Measurements from ENCODE around the gene PTTG2. TPM values are rescaled to one million over a fixed set of nuclear protein-coding genes. Genes with fewer than 3 reads are reported as not detected.

PTTG2 gene
- total RNA-seq, 1 experiment from 2014 or later, result not detected

DNA sequence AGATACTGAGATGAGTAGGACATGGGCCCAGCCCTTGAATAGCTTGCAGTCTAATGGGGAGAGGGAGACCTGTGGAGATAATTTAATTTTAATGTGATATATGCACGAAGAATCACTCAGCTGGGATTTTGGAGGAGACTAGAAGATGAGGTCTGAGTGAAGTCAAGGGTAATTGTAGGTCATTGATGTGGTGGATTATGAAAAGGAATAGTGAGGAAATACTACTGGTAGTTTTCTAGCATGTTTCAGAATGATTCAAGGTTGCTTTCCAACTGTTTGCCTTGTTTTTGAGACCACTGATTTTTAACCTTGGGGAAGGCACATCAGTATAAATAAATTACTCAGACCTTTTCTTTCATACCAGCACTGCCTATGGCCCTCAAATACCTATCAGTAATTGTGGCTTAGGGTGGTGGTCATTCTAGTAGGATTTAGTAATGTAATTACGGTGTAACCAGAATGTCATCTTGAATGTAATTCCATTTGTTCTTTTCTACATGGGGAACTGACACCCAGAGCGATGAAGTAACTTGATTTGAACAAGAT, 25.6 kb downstream of the PTTG2 start:
- DNase-seq (ENCODE audit: low spot score), result no peak

DNA sequence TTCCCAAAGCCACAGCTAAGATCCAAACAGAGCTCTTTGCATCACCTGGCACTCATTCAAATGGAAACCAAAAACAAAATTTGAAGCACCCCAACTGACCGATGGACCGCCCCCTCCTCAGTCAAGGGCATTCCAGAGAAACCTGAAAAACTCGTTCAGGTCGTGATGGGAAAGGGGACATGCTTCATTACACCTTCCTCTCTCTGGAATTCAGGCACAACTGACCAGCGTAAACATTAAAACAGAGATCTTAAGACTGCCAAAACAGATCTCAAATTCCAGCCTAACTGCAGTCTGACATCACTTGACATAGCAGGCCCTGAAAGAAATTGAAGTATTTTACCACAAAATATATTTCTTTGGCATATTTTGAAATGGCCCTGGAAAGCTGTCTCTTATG, 28.5 kb downstream of the PTTG2 start:
- DNase-seq (ENCODE audit: low spot score), result no peak

DNA sequence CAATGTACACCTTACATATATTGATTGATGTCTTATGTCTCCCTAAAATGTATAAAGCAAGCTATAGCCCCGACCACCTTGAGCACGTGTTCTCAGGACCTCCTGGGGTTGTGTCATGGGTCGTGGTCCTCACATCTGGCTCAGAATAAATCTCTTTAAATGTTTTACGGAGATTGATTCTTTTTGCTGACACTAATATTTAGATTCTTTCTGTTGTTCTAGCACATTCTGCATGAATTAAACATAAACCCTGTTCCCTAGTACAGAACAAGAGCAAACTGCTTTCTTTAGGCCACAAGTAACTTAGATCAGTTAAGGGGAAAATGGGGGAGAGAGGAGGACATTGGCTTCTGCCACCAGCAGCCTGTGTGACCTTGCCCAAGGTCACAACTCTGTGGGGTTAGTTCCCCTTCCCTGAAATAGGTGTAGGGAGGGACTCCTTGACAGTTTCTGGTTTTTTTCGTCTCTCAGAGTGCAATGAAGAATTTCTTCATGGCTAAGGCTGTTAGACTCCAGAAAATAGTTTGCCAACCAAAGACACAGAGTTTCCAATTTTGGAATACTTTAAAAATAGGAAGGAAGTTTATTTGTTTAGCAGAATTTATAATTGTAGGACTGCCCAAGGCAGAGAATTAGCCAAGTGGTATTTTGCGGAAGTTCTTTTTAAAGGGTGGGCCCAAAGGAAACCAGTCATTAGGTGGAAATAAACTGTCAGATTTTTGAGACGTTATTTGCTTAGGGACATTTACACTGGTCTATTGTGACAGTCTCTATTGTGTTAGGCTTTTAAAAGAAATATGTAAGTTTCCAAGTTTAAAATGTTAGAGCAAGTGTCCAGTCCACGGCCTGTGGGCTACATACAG, 29.4 kb downstream of the PTTG2 start:
- DNase-seq (ENCODE audit: low spot score), result no peak

DNA sequence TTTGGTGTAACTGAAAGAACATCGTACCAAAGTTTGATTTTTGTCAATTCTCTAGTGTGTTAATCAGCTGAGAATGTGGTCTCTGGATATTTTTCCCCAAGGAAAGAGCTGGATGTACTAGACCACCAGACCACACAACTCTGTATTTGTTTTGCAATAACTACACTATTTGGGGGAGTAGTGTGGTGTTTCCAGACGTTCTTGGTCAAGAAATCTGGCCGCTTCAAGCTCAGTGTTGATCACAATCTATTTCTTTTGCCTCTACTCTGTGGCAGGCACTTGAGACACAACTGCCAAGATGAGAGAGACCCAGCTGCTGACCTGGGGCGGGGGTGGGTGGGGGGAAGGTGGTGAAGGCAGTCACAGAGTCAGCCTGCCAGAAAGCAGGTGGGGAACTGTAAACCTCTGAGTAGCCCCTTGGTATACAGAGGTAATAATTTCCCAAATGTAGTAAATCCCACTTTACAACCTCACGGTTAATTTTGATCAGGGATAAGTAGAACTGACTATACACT, 30.6 kb downstream of the PTTG2 start:
- DNase-seq (ENCODE audit: low spot score), result no peak

DNA sequence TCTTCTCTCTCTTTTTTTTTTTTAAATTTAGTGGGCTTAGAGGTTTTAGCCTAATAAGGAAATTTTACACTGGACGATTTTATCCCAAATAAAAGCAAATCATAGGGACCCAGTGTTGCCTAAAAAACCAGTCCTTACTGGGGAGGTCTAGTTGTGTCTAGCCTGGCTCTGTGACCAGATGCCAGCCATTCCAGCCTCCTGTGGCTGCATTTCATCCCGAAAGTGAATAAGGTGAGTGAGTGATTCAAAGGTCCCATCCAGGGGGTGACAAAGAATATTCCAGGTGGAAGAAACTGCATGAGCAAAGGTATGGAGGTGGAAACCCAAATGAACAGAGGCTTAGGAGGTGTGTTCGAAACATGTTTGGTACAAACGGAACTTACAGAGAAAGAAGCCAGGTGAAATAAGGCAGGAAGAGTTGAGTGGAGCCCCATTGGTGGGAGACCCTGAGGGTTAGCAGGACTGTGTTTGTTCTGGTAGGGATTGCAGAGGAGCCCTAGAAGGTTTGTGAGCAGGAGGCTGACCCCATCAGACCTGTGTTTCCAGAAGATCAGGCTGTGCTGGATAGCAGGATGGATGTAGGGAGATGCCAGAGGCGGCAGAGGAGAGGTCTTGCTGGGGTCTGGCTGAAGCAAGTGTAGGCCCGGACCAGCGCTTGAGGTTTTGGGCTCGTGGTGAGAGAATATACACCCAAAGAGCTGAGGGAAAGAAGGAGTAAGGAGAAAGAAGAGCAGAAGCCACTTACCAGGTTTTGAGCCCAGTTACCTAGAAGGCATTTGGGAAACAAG, 31.6 kb downstream of the PTTG2 start:
- no peak for DNase-seq (ENCODE audit: low spot score)

DNA sequence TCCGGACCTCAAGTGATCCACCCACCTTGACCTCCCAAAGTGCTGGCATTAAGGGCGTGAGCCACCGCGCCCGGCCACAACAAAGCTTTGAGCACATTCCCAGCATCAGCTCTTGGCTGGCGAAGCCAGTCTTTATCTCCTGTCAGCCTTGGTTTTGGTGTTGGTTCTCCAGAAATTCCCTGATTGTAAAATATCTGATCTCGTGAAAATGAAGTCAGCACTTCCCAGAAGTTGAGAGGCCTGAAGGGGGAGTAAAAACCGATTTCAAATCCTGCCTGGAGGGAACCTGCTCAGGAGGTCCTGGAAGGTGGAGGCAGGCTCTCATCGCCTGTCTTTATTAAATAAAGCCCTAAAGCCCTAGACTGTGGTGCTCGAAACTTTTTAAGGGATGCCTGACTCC, 33.6 kb downstream of the PTTG2 start:
- no peak for DNase-seq (ENCODE audit: low spot score)

DNA sequence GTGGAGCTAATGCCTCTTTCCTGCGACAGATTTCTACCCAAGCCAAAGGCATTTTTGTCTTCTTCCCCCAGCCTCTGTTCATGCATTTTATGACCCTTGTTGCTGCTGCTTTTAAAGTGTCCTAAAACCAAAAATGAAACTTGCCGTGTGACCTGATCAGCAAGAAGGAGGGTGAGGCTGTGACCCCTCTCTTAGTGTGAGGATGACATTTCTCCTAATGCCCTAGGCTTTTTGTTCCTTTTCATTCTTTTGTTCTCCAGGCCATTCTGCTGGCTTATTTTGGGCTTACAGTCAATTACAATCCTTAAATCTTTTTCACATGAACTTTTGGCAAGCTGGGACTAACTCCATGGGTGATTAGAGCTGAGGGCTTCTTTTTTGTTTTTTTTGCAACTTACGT, 34.4 kb downstream of the PTTG2 start:
- DNase-seq (ENCODE audit: low spot score), result no peak

DNA sequence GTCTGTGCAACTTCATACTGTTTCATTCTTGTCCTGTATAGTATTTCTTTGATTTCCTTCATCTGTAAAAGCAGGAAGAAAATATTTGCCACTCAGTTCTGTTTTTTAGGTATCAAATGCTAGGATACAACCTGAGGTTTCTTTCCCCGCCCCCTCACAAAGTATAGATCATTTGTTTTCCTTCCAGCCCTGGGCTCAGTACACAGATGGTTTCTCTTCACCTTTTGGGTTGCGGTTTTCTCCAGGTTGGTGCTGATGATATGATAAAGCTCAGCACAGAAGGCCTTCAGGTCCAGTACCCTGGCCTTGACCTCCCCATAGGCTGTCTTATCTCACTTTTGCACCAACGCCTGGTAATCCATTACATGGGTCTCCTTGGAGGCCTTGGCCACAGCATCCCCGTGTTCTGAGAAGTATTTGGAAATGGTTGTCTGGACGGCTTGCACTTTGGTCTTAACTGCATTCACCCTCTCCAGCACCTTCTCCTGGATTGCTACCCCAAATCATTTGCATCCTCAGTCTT, 35.2 kb downstream of the PTTG2 start:
- no peak for DNase-seq (ENCODE audit: low spot score)

DNA sequence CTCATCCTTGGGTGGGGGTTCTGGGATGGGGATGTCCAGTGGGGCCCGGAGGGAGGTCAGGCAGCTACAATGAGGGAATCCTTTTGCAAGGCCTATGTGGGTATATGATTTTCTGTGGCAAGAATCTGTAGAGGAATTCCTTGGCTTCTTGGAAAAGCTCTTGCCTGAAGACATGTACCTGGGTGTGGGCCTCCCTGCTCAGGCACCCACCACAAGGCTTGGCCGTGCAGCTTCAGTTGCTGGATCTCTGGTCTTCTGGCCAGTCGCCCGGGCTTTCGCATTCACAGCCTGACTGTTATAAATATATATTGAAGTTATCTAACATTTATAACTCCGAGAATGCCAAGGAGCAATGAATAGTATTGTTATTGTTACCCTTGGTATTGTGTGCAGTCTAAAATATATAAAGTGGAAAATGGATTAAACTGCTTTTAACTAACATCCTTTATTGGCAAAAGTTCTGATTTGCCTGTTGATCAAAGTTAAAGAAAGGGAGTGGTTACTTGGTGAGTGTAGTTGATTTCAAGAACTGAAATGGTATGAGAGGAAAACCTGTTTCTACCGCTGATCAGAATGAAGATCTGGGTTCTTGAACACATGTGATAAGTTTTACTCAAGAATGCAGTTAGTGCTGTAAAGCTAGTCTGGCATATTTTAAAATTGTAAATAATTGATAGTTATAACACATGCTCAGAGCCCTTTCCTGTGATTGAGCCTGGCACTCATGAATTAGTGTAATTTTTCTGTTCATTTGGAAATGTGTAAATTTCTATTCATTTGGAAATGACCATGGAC, 36.0 kb downstream of the PTTG2 start:
- no peak for DNase-seq (ENCODE audit: low spot score)

DNA sequence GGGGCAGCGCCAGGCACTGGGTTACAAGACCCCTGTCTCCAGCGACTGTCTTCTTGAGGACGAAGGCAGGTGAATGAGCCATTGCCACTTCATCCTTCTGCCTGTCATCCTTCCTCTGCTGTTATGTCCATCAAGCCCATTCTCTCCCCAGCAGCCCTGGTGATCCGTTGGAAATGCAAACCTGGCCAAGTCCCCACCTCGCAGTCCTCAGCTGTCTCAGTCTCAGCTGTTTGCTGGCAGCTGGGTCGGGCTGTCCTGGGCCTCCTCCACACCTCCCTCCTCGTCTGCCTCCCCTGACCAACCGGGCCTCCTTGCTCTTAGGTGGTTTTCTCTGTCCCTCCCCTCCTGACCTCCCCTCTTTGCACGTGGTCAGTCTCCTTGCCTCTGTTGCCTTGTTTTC, 38.0 kb downstream of the PTTG2 start:
- DNase-seq (ENCODE audit: low spot score), result no peak

DNA sequence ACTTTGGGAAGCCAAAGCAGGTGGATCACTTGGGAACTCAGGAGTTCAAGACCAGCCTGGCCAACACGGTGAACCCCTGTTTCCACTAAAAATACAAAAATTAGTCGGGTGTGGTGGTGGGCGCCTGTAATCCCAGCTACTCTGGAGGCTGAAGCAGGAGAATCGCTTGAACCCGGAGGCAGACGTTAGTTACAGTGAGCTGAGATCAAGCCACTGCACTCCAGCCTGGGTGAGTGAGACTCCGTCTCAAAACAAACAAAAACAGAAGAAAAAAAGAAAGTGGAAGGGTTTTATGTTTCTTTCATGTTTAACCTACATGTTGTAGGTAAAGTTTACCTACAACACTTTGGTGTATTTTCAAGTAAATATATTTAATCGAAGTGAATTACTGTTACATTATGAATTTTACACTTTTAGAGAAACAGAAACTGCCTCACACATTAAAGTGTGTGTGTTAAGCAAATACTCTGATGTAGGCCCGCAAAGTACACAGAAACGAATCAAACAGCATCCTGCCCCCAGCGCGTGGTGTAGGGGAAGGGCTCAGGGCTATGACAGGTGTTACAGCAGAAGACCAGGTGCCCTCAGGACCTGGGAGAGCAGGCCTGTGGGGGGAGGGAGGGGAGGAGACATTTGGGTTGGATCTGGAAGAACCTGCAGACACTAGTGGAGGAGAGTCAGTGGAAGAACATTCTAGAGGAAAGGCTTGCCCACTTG, 39.0 kb downstream of the PTTG2 start:
- DNase-seq (ENCODE audit: low spot score), result no peak

DNA sequence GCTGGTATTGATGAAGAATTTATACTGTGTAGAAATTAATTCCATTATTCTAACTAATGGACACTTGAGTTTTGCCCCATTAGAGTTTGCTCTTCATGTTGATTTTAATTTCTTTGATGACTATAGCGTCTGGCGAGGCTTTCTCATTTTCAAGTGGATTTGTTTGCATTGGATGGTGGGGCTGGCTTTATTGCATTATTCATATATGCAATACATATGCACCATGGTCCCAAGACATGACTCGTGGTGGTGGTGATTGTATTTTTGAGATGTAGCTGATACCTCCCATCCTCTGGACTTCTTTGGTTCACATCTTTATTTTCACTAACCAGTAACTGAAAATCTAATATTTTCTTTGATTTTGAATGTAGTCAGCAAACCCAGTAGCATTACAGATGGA, 39.8 kb downstream of the PTTG2 start:
- DNase-seq (ENCODE audit: low spot score), result no peak

DNA sequence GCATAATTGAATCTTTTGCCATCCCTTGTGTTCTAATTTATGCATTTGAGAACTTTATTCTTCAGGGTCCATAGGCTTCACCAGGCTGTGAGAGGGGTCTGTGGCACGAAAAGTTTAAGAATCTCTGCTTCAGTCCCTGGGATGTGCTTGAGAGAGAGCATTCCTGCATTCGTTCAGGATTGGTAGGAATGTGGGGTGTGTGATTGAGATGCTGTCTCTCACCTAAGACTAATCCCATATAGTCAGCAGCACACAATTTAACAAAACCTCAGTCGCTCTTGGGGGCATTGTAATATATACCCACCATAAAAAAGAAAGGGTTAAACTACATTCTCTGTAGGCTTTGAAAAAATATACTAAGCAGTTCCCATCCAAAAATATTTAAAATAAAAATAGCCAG, 41.7 kb downstream of the PTTG2 start:
- no peak for DNase-seq (ENCODE audit: low spot score)

DNA sequence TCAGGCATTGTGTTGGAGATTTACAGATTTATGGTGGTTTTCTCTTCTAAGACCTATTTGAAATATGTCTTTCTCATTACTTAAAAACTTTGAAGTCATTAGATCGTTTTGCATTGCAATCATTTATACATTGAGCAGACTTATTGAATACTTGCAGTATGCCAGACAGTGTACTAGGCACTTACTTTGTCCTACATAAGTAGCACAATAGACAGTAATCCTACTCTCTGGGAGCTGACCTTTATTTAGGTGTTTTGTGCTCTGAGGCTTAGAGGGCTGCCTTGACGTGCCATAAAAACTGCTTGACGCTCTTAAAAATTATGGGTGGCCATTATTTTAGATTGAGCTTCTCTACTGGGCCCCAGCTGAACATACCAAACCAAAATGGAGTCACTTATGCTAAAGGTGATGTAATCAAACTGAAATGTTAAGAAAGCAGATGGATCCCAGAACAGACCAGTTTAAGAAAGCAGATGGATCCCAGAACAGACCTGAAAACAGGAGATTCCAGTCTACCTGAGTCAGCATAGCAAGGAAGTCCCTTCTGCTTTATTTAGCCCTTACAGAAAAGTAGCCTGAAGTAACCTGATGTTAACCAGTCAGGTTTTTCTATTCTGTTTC, 42.4 kb downstream of the PTTG2 start:
- no peak for DNase-seq (ENCODE audit: low spot score)

DNA sequence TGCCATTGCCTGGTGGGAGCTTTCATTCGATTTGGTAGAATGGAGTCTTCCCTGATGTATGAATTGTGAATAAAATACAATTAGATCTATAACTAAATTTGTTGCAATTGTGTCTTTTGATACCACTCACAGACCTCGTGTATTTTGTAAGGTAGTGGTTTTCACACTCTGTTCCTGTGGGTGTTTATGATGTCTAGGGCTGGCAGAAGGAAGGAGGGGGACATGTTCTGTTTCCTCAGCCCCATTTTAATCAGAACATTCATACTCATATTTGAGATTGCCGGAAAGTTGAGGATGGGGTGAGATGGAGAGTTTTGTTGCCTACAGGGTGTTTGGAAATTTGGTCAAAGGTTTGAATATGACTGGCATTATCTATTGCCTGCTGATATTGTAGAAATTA, 42.9 kb downstream of the PTTG2 start:
- no peak for DNase-seq (ENCODE audit: low spot score)

DNA sequence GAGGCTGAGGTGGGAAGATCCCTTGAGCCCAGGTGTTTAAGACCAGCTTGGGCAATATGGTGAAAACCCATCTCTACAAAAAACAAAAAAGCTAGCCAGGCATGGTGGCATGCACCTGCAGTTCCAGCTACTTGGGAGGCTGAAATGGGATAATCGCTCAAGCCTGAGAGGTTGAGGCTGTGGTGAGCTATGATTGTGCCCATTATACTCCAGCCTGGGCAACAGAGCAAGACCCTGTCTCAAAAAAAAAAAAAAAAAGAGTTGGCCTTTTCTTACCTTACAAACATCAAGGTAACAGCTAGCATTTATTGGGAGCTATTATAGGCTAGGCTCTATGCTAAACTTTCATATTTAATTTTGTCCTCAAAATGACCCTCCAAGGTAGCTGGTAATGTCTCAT, 43.4 kb downstream of the PTTG2 start:
- no peak for DNase-seq (ENCODE audit: low spot score)

DNA sequence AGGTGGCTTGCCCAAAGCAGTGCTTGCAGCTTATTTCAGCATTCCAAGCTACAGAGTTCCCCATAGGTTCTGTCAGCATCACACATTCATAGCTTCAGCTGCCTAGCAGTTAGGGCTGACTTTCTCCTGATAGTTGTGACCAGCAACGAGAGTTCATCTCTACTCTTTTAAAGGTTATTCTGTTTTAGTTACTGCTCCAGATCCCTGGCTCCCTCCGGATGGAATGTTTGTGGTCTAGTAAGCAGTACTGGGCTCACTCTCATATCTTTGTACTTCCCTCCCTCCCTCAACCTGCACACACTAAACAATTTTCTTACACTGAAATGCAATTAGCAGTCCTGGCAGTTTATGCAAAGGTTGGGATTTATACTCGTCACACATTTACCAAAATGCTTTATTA, 43.9 kb downstream of the PTTG2 start:
- DNase-seq (ENCODE audit: low spot score), result no peak

DNA sequence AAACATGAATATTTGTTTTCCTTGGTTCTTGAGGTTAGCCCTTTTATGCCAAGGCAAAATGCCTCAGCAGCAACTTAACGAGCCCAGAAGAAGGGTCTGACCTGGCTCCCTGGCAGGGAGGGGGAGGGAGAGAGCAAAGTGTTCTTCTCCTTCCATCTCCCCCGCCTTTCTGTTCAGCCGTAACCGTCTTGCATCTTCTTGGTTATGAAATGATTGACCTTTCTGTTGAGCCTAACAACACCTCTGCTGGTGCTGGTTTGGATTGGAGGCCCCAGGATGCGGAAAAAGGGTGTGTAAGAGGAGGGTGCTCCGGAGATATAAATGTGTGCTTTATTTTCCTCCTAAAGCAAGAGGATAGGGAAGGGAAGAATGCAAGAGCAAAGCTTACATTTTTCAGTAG, 44.7 kb downstream of the PTTG2 start:
- DNase-seq (ENCODE audit: low spot score), result no peak

DNA sequence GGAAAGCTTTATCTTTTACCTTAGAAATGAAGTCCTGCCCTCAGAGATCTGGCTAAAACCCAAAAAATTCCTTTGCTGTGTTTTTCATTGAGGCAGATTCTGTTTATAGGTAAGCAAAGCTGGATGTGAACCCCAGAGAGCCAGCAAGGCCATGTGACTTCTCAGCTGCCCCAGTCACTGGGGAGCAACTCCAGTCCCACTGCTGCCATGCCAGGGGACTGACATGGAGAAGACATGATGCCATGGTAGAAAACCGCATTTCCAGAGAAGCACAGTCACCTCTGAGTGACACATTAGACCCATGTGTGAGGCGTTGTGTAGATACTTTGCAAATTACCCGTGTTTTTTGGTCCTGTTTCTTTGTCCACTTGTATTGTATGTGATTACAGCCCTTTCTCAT, 45.4 kb downstream of the PTTG2 start:
- no peak for DNase-seq (ENCODE audit: low spot score)

DNA sequence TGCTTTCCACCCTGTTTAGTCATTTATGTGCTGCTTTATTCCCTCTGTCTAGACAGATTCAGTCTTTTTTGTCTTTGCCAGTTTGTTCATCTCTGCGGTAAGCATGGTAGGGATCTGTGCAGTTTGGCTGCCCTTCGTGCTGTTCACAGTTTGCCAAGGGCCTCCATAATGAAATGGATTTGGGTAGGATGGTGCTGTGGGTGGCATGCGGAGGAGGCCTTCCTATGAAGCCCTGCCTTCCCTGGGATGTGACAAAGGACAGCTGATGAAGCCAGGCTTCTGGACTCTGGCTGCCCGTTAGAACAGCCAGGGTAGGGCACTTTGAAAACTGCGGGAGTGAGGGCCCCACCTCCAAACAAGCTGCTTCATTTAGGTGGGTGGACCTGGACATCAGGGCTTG, 47.4 kb downstream of the PTTG2 start:
- no peak for DNase-seq (ENCODE audit: low spot score)
